OCI-LY1 (cell line): Measurements from ENCODE around the gene RNF224.

Source experiments
- H2AFZ ChIP-seq: fragments of 200-600 bp; sonication (generic), shearing (Covaris generic); 2 replicates; pipeline ENCODE4 v1.6.0; 2014; ENCODE audit warnings: antibody characterized with exemption, mild to moderate bottlenecking, low read length
- H3F3A ChIP-seq: fragments of 200-600 bp; sonication (generic), shearing (Covaris generic); 2 replicates; pipeline ENCODE4 v1.6.0; 2014; ENCODE audit warnings: mild to moderate bottlenecking, antibody characterized with exemption, low read length, moderate library complexity; ENCODE audit not compliant: insufficient read depth
- H3K27ac ChIP-seq: fragments of 200-600 bp; sonication (generic); 2 replicates; pipeline ENCODE4 v1.5.1; 2014; ENCODE audit warnings: low read length, mixed run types, mild to moderate bottlenecking, low read depth; ENCODE audit not compliant: poor library complexity, severe bottlenecking
- H3K27me3 ChIP-seq: fragments of 200-600 bp; sonication (generic); 2 replicates; pipeline ENCODE4 v1.6.0; 2014; ENCODE audit warnings: antibody characterized with exemption, mild to moderate bottlenecking, low read length, moderate library complexity; ENCODE audit not compliant: insufficient read depth
- H3K36me3 ChIP-seq: fragments of 200-600 bp; sonication (generic); 2 replicates; pipeline ENCODE4 v1.6.1; 2014; ENCODE audit warnings: mild to moderate bottlenecking, antibody characterized with exemption, low read length, moderate library complexity, mixed read lengths; ENCODE audit not compliant: insufficient read depth
- H3K4me1 ChIP-seq: fragments of 200-600 bp; sonication (generic); 2 replicates; pipeline ENCODE4 v1.5.1; 2014; ENCODE audit warnings: mild to moderate bottlenecking, low read length, moderate library complexity; ENCODE audit not compliant: insufficient read depth, severe bottlenecking
- H3K4me2 ChIP-seq: fragments of 200-600 bp; sonication (generic), shearing (Covaris generic); 2 replicates; pipeline ENCODE4 v1.6.1; 2014; ENCODE audit warnings: low read length
- H3K4me3 ChIP-seq: fragments of 200-600 bp; sonication (generic); 2 replicates; pipeline ENCODE4 v1.5.1; 2014; ENCODE audit warnings: low read length, low read depth, mild to moderate bottlenecking, mixed read lengths; ENCODE audit not compliant: poor library complexity, severe bottlenecking
- H3K79me2 ChIP-seq: fragments of 200-600 bp; shearing (Covaris generic); 2 replicates; pipeline ENCODE4 v1.6.1; 2016; ENCODE audit warnings: mixed run types, low read length, mixed read lengths; ENCODE audit not compliant: insufficient read depth
- H3K9ac ChIP-seq: fragments of 200-600 bp; sonication (generic), shearing (Covaris generic); 2 replicates; pipeline ENCODE4 v1.6.1; 2014; ENCODE audit warnings: mild to moderate bottlenecking, low read length, mixed read lengths
- H3K9me2 ChIP-seq: fragments of 200-600 bp; sonication (generic), shearing (Covaris generic); 2 replicates; pipeline ENCODE4 v1.6.1; 2014; ENCODE audit warnings: low read depth, mild to moderate bottlenecking, low read length, mixed read lengths
- H3K9me3 ChIP-seq: fragments of 200-600 bp; shearing (Covaris generic); 2 replicates; pipeline ENCODE4 v1.6.1; 2014; ENCODE audit warnings: low read length, mixed read lengths
- H4K20me1 ChIP-seq: fragments of 200-600 bp; sonication (generic), shearing (Covaris generic); 2 replicates; pipeline ENCODE4 v1.6.0; 2016; ENCODE audit warnings: mild to moderate bottlenecking, low read length; ENCODE audit not compliant: insufficient read depth
- CTCF ChIP-seq: fragments of 200-600 bp; sonication (generic), shearing (Covaris generic); IDR thresholded peaks from 2 replicates; pipeline ENCODE4 v1.5.1; 2017; ENCODE audit warnings: mild to moderate bottlenecking, antibody characterized with exemption, low read length, moderate library complexity, mixed read lengths
- EZH2 ChIP-seq: fragments of 200-600 bp; sonication (generic), shearing (Covaris generic); IDR thresholded peaks from 2 replicates; pipeline ENCODE4 v1.8.0; 2017; ENCODE audit warnings: borderline replicate concordance, mixed run types, mild to moderate bottlenecking, antibody characterized with exemption, low read length, moderate library complexity, mixed read lengths

The RNF224 gene

GRCh38 chr9:137247916-137248175 lies 20.5 kb downstream of the RNF224 start:
- Histone ChIP-seq H3K27me3 (peaks cover 6% of the 10 kb centered on the region; the same call in 1 of the 2 replicates), H3K9me3 (no peaks in the 10 kb centered on the region), H3K79me2 (no peaks in the 10 kb centered on the region), H3F3A (no peaks in the 10 kb centered on the region), H3K9me2 (no peaks in the 10 kb centered on the region), H3K4me1 (peaks cover 19% of the 10 kb centered on the region), H4K20me1 (no peaks in the 10 kb centered on the region), H3K27ac (no peak overlapping the region), H2AFZ (no peak overlapping the region), H3K36me3 (peaks cover 15% of the 10 kb centered on the region), H3K4me3 (no peak overlapping the region), H3K4me2 (no peak overlapping the region), H3K9ac (no peak overlapping the region)
- TF ChIP-seq CTCF: no peak
- TF ChIP-seq EZH2: no peak

- Histone ChIP-seq H3K9me3 (no peaks in the 10 kb centered on the region), H3K27me3 (peaks cover under 1% of the 10 kb centered on the region; the same call in 1 of the 2 replicates), H4K20me1 (no peaks in the 10 kb centered on the region), H3K4me2 (no peak overlapping the region), H3K4me3 (no peak overlapping the region), H3K4me1 (peaks cover 31% of the 10 kb centered on the region), H3K9ac (no peak overlapping the region), H2AFZ (no peak overlapping the region), H3K79me2 (no peaks in the 10 kb centered on the region), H3F3A (no peaks in the 10 kb centered on the region), H3K9me2 (no peaks in the 10 kb centered on the region), H3K36me3 (no peaks in the 10 kb centered on the region), H3K27ac (no peak overlapping the region)
- TF ChIP-seq EZH2: no peak
- TF ChIP-seq CTCF: no peak
Measured at GRCh38 chr9:137250329-137251193, 23.3 kb downstream of the RNF224 start.

GRCh38 chr9:137251194-137251461 lies 23.8 kb downstream of the RNF224 start, which contains the start of gene STPG3:
TSS of gene STPG3 (plus strand) at chr9:137251286. CDS start at chr9:137251287, 1 bp downstream.
- H3F3A ChIP-seq: no peaks in the 10 kb centered on the region
- no peak within 1 kb of the TSS for H3K4me3 ChIP-seq
- no peaks in the 10 kb centered on the region for H3K79me2 ChIP-seq
- H3K9me3 ChIP-seq: no peaks in the 10 kb centered on the region
- no peaks in the 10 kb centered on the region for H4K20me1 ChIP-seq
- H3K27me3 ChIP-seq: no peaks in the 10 kb centered on the region; the same call in 1 of the 2 replicates
- peaks cover 35% of the 10 kb centered on the region for H3K4me1 ChIP-seq
- H3K4me2 ChIP-seq: no peak within 1 kb of the TSS
- no peaks in the 10 kb centered on the region for H3K9me2 ChIP-seq
- no peaks in the 10 kb centered on the region for H3K36me3 ChIP-seq
- H3K27ac ChIP-seq: no peak within 1 kb of the TSS
- H3K9ac ChIP-seq: no peak within 1 kb of the TSS
- H2AFZ ChIP-seq: no peak within 1 kb of the TSS
- TF ChIP-seq EZH2 (no peak), CTCF (no peak)
